Suprapubic skin (tissue), 4 donors: ENCODE results near the gene EHBP1L1. TPM values are rescaled to one million over a fixed set of nuclear protein-coding genes. Genes with fewer than 3 reads are reported as not detected.
A peak's percentile ranks its signal among the peaks of the same experiment; 100 is the strongest.

ENCODE experiments used
- DNase-seq, 2 donors: peaks; one replicate each; pipeline ENCODE4 v3.0.0-alpha.2; 2019; ENCODE audit warnings: low spot score in 2 of 2
- H3K27ac ChIP-seq: fragments of 200-600 bp; sonication (generic); one replicate; pipeline ENCODE4 v1.5.1; 2019
- H3K27me3 ChIP-seq: fragments of 200-600 bp; sonication (generic); one replicate; pipeline ENCODE4 v1.5.1; 2019
- H3K36me3 ChIP-seq: fragments of 200-600 bp; sonication (generic); one replicate; pipeline ENCODE4 v1.5.1; 2019
- H3K4me1 ChIP-seq: fragments of 200-600 bp; sonication (generic); one replicate; pipeline ENCODE4 v1.5.1; 2019
- H3K4me3 ChIP-seq: fragments of 200-600 bp; sonication (generic); one replicate; pipeline ENCODE4 v1.5.1; 2019; ENCODE audit warnings: mild to moderate bottlenecking
- H3K9me3 ChIP-seq: fragments of 200-600 bp; sonication (generic); one replicate; pipeline ENCODE4 v1.5.1; 2019
- CTCF ChIP-seq, 2 donors: fragments of 200-600 bp in 1 of 2; fragments of 450-650 bp in 1 of 2; sonication (generic) in 1 of 2; IDR thresholded peaks; one replicate each; pipeline ENCODE4 v1.5.1; 2016 to 2019; ENCODE audit warnings: antibody characterized with exemption in 2 of 2, mild to moderate bottlenecking in 1 of 2, moderate library complexity in 1 of 2
- EP300 ChIP-seq: sonication (generic); formaldehyde crosslinking; IDR thresholded peaks from one replicate; pipeline ENCODE4 v1.6.1; 2017; ENCODE audit warnings: antibody characterized with exemption
- POLR2A ChIP-seq, 2 donors: fragments of 450-650 bp; IDR thresholded peaks; one replicate each; pipeline ENCODE4 v1.6.1; 2017; ENCODE audit warnings: antibody characterized with exemption in 2 of 2, mild to moderate bottlenecking in 2 of 2, moderate library complexity in 2 of 2
- POLR2AphosphoS5 ChIP-seq, 3 donors: sonication (generic); formaldehyde crosslinking; IDR thresholded peaks; one replicate each; pipeline ENCODE4 v1.6.1; 2017; ENCODE audit warnings: antibody characterized with exemption in 3 of 3
- WGBS: methylation state at CpG from one replicate; pipeline ENCODE4 v1.1.5; 2018; 5-methylcytosine and 5-hydroxymethylcytosine counted together
- total RNA-seq, 4 donors: library from RNA; depleted of rRNA; stranded (reverse); fragments of >200 nt; gene quantifications; one replicate each; pipeline ENCODE4 v1.1.0, GENCODE V29; 2016

EHBP1L1 gene
- total RNA-seq, 4 donors from 2014 or later: 40.3 to 150 (median 56.2) TPM

GRCh38 chr11:65640483-65641296, 64.8 kb downstream of the EHBP1L1 start:
- peak overlapping the region; percentile 87 for H3K4me3 ChIP-seq
- 70% methylated on average over 23 of the region's 35 CpGs for WGBS
- no peak for TF ChIP-seq CTCF (IDR thresholded peaks at IDR 0.05)
- TF ChIP-seq POLR2AphosphoS5 (IDR thresholded peaks at IDR 0.05): no peak
- TF ChIP-seq POLR2A (IDR thresholded peaks at IDR 0.05): no peak
- TF ChIP-seq EP300: no peak
- peak overlapping the region; percentile 49 for H3K27ac ChIP-seq
- peaks cover 48% of the 10 kb centered on the region for H3K4me1 ChIP-seq
- H3K36me3 ChIP-seq: peaks cover 20% of the 10 kb centered on the region
- DNase-seq: no peak
- no peaks in the 10 kb centered on the region for H3K27me3 ChIP-seq
- H3K9me3 ChIP-seq: no peaks in the 10 kb centered on the region

- Histone ChIP-seq H3K9me3 (no peaks in the 10 kb centered on the region), H3K36me3 (peaks cover 12% of the 10 kb centered on the region), H3K27ac (no peak overlapping the region), H3K27me3 (no peaks in the 10 kb centered on the region), H3K4me3 (peak overlapping the region; percentile 87), H3K4me1 (peaks cover 48% of the 10 kb centered on the region)
- no peak for DNase-seq
- TF ChIP-seq CTCF (IDR thresholded peaks at IDR 0.05): no peak
- TF ChIP-seq POLR2A (IDR thresholded peaks at IDR 0.05): no peak
- TF ChIP-seq EP300: no peak
- no peak for TF ChIP-seq POLR2AphosphoS5 (IDR thresholded peaks at IDR 0.05)
- 56% methylated on average over 7 of the region's 16 CpGs for WGBS
Measured at GRCh38 chr11:65641297-65642013, 65.6 kb downstream of the EHBP1L1 start.

Other genes starting within 250 kb of the EHBP1L1 start
- gene DPF2, start 242.2 kb upstream of the EHBP1L1 start, total RNA-seq: 10 to 100 TPM; 17.8 to 35.8 (median 27.4) TPM
- gene TIGD3, start 221.3 kb upstream of the EHBP1L1 start, total RNA-seq: under 1 TPM in 3 of 4 donors, not detected in 1; 0.32 to 0.76 (median 0.64) TPM
- 1 to 10 TPM; 3.9 to 6.2 (median 4.7) TPM for gene SLC25A45, start 193.4 kb upstream of the EHBP1L1 start, total RNA-seq
- gene FRMD8, start 189.4 kb upstream of the EHBP1L1 start, total RNA-seq: 100 to 1,000 TPM in 1 of 4 donors, 10 to 100 TPM in 3; 56.2 to 107 (median 81.5) TPM
- 1,000 to 10,000 TPM in 1 of 4 donors, 100 to 1,000 TPM in 3; 336 to 2,041 (median 481) TPM for gene NEAT1, start 153.3 kb upstream of the EHBP1L1 start, total RNA-seq
- over 10,000 TPM; 10,207 to 42,728 (median 11,538) TPM for gene MALAT1, start 77.0 kb upstream of the EHBP1L1 start, total RNA-seq
- 10 to 100 TPM; 63.2 to 83.6 (median 78.4) TPM for gene SCYL1, start 51.0 kb upstream of the EHBP1L1 start, total RNA-seq
- 10 to 100 TPM; 65.1 to 86.7 (median 71.0) TPM for gene LTBP3, start 17.7 kb upstream of the EHBP1L1 start, total RNA-seq
- 10 to 100 TPM; 60.9 to 97.4 (median 77.9) TPM for gene ZNRD2, start 5.6 kb upstream of the EHBP1L1 start, total RNA-seq
- gene FAM89B, start 3.5 kb upstream of the EHBP1L1 start, total RNA-seq: 100 to 1,000 TPM in 1 of 4 donors, 10 to 100 TPM in 3; 45.2 to 103 (median 72.0) TPM
- gene KCNK7, start 19.7 kb downstream of the EHBP1L1 start, total RNA-seq: 100 to 1,000 TPM in 3 of 4 donors, 10 to 100 TPM in 1; 32.6 to 183 (median 144) TPM
- 10 to 100 TPM; 29.2 to 45.5 (median 37.0) TPM for gene MAP3K11, start 38.2 kb downstream of the EHBP1L1 start, total RNA-seq
- gene PCNX3, start 39.7 kb downstream of the EHBP1L1 start, total RNA-seq: 10 to 100 TPM; 38.5 to 59.3 (median 43.6) TPM
- 10 to 100 TPM; 14.9 to 21.6 (median 19.0) TPM for gene SIPA1, start 62.0 kb downstream of the EHBP1L1 start, total RNA-seq
- gene RELA, start 86.9 kb downstream of the EHBP1L1 start, total RNA-seq: 100 to 1,000 TPM in 2 of 4 donors, 10 to 100 TPM in 2; 71.7 to 111 (median 93.5) TPM
- 100 to 1,000 TPM in 1 of 4 donors, 10 to 100 TPM in 3; 69.8 to 103 (median 77.5) TPM for gene KAT5, start 136.2 kb downstream of the EHBP1L1 start, total RNA-seq
- 10 to 100 TPM; 24.5 to 53.8 (median 33.7) TPM for gene RNASEH2C, start 144.7 kb downstream of the EHBP1L1 start, total RNA-seq
- gene AP5B1, start 204.9 kb downstream of the EHBP1L1 start, total RNA-seq: 10 to 100 TPM; 26.3 to 55.9 (median 38.1) TPM
- 100 to 1,000 TPM in 2 of 4 donors, 10 to 100 TPM in 2; 64.4 to 196 (median 121) TPM for gene OVOL1, start 211.0 kb downstream of the EHBP1L1 start, total RNA-seq